Prostate gland (tissue), 2 donors: ENCODE data around the gene EFEMP2. TPM values are rescaled to one million over a fixed set of nuclear protein-coding genes. Genes with fewer than 3 reads are reported as not detected.

ENCODE experiments used
- DNase-seq: peaks from one replicate; pipeline ENCODE4 v3.0.0-alpha.2; 2019; ENCODE audit warnings: low spot score
- H3K27ac ChIP-seq, 2 donors: fragments of 200-600 bp; sonication (generic); 2 replicates each; pipeline ENCODE4 v1.5.1; 2017 to 2019
- H3K27me3 ChIP-seq: fragments of 200-600 bp; sonication (generic); replicated peaks from 2 replicates; pipeline ENCODE4 v1.5.1; 2019; ENCODE audit not compliant: insufficient read depth
- H3K36me3 ChIP-seq, 2 donors: fragments of 200-600 bp; sonication (generic); 1 replicate in 1 of 2; 2 replicates in 1 of 2; pipeline versions ENCODE4 v1.5.1 to v1.8.1; 2017 to 2019
- H3K4me1 ChIP-seq: fragments of 200-600 bp; sonication (generic); replicated peaks from 2 replicates; pipeline ENCODE4 v1.5.1; 2019
- H3K4me3 ChIP-seq, 2 donors: fragments of 200-600 bp; sonication (generic); 2 replicates each; pipeline ENCODE4 v1.5.1; 2017 to 2019
- H3K9me3 ChIP-seq: fragments of 200-600 bp; sonication (generic); 2 replicates; pipeline ENCODE4 v1.5.1; 2017
- CTCF ChIP-seq, 4 experiments: fragments of 200-600 bp in 2 of 4; fragments of 450-650 bp in 2 of 4; sonication (generic) in 2 of 4; IDR thresholded peaks; 1 replicate in 3 of 4; 2 replicates in 1 of 4; pipeline ENCODE4 v1.5.1; 2016 to 2019; ENCODE audit warnings: antibody characterized with exemption in 4 of 4, mild to moderate bottlenecking in 2 of 4, moderate library complexity in 2 of 4
- POLR2A ChIP-seq: fragments of 450-650 bp; IDR thresholded peaks from one replicate; pipeline ENCODE4 v1.6.1; 2016; ENCODE audit warnings: antibody characterized with exemption, mild to moderate bottlenecking
- POLR2AphosphoS5 ChIP-seq: sonication (generic); formaldehyde crosslinking; IDR thresholded peaks from one replicate; pipeline ENCODE4 v1.6.1; 2017; ENCODE audit warnings: antibody characterized with exemption
- WGBS: methylation state at CpG from one replicate; pipeline ENCODE4 v1.1.5; 2018; 5-methylcytosine and 5-hydroxymethylcytosine counted together
- intact Hi-C: fragments of 100-400 bp; cut with DNase I; formaldehyde crosslinking; loops from one replicate; pipeline ENCODE4 v1.14.2; 2022
- total RNA-seq, 2 donors: library from RNA; depleted of rRNA; stranded (reverse); fragments of >200 nt; gene quantifications; one replicate each; pipeline ENCODE4 v1.1.0, GENCODE V29; 2016

EFEMP2 gene
- total RNA-seq, 2 donors from 2014 or later = 40.0 to 84.5 TPM

DNA sequence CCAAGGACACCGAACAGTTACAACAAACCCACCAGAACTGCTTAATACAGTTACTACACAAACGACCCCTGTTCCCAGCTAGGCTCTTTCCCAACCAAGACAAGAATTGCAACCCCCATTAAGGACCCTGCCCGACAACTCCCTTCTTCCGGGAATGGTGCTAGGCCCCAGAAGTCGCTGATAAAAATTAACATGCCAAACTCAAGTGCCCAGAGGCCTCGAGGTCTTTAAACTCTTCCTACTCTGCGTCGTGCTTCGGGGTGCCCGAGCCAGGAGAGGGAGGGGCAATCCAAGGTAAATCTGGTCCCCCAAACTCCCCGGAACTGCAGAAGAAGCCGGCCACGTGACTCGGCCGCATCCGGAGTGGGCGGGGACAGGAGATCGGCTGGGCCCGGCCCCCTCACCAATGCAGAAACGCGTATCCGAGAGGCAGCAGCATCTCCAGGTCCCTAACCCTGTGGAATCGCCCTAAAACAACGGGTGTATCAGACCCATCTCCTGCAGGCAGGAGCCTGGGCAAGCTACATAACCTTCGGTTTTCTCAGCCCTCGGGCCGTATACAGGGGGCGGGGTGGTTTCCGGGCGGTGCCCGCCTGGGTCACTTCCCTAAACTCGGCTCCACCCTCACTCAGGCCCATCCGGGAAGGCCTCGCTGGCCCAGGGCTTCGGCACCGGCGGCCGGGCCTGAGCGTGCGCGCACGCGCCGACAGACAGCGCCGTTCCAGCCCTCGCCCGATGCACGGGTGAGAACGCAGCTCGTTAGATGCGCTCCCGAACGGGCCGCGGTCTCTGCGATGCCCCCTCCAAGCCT lies 15.7 kb downstream of the EFEMP2 start:
- peak; percentile 84 for DNase-seq
- 2% methylated on average over 52 of the region's 57 CpGs for WGBS

DNA sequence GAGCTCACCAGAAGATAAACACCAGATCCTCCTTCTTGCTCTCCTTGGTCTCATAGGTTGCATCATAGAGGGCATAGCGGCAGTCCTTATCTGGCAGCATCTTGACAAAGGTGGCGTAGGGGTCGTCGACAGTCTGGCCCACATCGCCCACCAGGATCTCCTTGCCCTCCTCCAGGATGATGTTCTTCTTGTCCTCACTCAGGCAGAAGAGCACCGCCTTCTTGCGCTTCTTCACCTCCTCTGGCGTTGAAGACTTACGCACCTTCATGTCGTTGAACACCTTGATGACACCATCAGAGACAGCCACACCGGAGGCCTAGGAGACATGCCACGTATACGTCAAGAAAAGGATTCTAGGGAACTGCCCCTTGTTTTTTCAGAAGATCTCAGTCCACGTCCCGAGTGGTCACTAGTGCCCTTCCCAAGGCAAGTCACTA lies 16.7 kb downstream of the EFEMP2 start:
- Histone ChIP-seq H3K9me3 (no peaks in the 10 kb centered on the region), H3K4me1 (peaks cover 5% of the 10 kb centered on the region), H3K36me3 (peaks cover 8 to 35% of the 10 kb centered on the region in 2 donors), H3K27ac (peak overlapping the region in 1 of 2 donors; percentile 94), H3K4me3 (peak overlapping the region in 1 of 2 donors; percentile 99), H3K27me3 (no peaks in the 10 kb centered on the region)
- intact Hi-C loops = loop anchor here (2.0 kb wide), 1 partner anchor 33 kb away; the partner anchor contains the start of gene FIBP
- TF ChIP-seq POLR2A (no peak), POLR2AphosphoS5 (no peak), CTCF (IDR thresholded peaks at IDR 0.05) (no peak)
- no peak for DNase-seq
- 85% methylated on average over 15 of the region's 15 CpGs for WGBS

More for the DNA sequence above, 15.7 kb downstream of the EFEMP2 start:
- Histone ChIP-seq H3K27ac (peak overlapping the region; percentile 94 to 96), H3K27me3 (no peaks in the 10 kb centered on the region), H3K4me3 (peak overlapping the region; percentile 99), H3K9me3 (no peaks in the 10 kb centered on the region), H3K36me3 (peaks cover 8 to 26% of the 10 kb centered on the region in 2 donors), H3K4me1 (peaks cover 12% of the 10 kb centered on the region)
- TF ChIP-seq POLR2AphosphoS5 (peak; percentile 81), POLR2A (peak; percentile 75), CTCF (IDR thresholded peaks at IDR 0.05) (peak in 1 of 4 experiments; percentile 22)
- intact Hi-C loops = loop anchor here (2.0 kb wide), 1 partner anchor 32 kb away; the partner anchor contains the start of gene FIBP

DNA sequence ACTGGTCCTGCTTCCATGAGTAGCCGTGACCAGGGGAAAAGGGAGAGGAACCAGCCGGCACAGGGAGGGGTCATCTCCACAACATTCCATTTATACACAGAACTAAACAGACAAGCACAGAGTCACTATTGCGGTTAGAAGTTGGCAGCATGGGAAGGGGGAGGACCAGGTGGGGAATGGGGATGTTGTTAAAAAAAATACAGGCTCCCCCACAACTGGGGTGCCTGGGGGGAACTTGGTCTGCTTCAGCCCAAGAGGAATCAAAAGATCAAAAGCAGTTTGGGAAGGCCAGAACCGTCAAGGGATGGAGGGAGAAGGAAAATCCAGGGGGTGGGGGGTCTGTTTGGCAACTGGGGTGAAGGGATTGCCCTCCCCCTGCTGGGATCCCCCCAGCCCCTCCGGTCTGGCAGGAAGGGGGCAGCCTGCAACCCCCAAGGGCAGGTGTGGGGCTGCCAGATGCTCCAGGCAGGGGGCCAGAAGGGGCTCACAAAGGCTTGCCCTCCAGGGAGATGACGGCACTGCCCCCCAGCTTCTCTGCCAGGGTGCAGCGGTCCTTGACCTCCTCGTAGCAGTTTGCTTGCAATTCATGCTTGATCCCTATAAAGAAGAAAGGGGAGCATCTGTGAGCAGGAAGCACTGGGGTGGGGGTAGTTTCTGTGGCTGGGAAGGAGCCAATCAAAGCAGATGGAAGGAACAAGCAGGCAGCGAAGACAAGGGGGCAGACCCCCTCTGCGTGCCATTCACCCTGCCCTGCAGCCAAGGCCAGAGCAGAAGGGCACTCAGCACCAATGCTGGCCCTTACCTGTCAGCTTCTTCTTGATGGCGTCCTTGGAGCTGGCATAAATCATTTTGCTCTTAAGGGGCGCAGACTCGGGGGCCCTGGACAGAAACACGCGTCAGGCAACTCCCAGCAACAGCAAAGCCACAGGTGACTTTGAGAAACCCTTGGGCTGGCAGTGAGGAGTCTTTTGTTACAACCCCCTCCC lies 17.5 kb downstream of the EFEMP2 start:
- Histone ChIP-seq H3K27me3 (no peaks in the 10 kb centered on the region), H3K36me3 (peaks cover 8 to 35% of the 10 kb centered on the region in 2 donors), H3K4me1 (peaks cover 5% of the 10 kb centered on the region), H3K4me3 (no peak overlapping the region), H3K27ac (no peak overlapping the region), H3K9me3 (no peaks in the 10 kb centered on the region)
- no peak for TF ChIP-seq CTCF (IDR thresholded peaks at IDR 0.05)
- TF ChIP-seq POLR2A = no peak
- no peak for TF ChIP-seq POLR2AphosphoS5
- 68% methylated on average over 15 of the region's 15 CpGs for WGBS
- intact Hi-C loops = no loop called here
- DNase-seq = no peak

GRCh38 chr11:65854161-65854592 lies 18.4 kb downstream of the EFEMP2 start:
- Histone ChIP-seq H3K9me3 (no peaks in the 10 kb centered on the region), H3K27me3 (no peaks in the 10 kb centered on the region), H3K36me3 (peaks cover 8 to 35% of the 10 kb centered on the region in 2 donors), H3K27ac (no peak overlapping the region), H3K4me1 (peaks cover 5% of the 10 kb centered on the region), H3K4me3 (no peak overlapping the region)
- TF ChIP-seq POLR2AphosphoS5 (no peak), CTCF (IDR thresholded peaks at IDR 0.05) (no peak)
- DNase-seq = no peak
- intact Hi-C loops = no loop called here
- 85% methylated on average over 4 of the region's 4 CpGs for WGBS
